Activated CD4-positive, alpha-beta memory T cell treated with anti-CD3 and anti-CD28 coated beads for 36 hours (primary cell): ENCODE results near the gene ETFBKMT. TPM values are rescaled to one million over a fixed set of nuclear protein-coding genes. Genes with fewer than 3 reads are reported as not detected.
"Not testable (repeated sequence)": the region's sequence is repeated elsewhere in the genome, so short reads cannot be mapped to it uniquely, and the experiment has no call there.

Experiments
- CTCF ChIA-PET: fragments of 350-600 bp; sonication (Branson Sonifier 250); formaldehyde crosslinking; loops from one replicate; lab custom pipeline; 2021; ENCODE audit warnings: antibody characterized with exemption, inconsistent platforms; lab: Charles Lee
- POLR2A ChIA-PET: fragments of 350-600 bp; sonication (Branson Sonifier 250); formaldehyde crosslinking; loops from one replicate; lab custom pipeline; 2021; ENCODE audit warnings: antibody characterized with exemption; lab: Charles Lee
- DNase-seq: peaks from one replicate; pipeline ENCODE4 v3.0.0-alpha.2; 2020
- H3K27ac Mint-ChIP-seq: one replicate; pipeline ENCODE4 v1.8.0; 2021; ENCODE audit warnings: mixed read lengths
- H3K27me3 Mint-ChIP-seq: one replicate; pipeline ENCODE4 v1.8.0; 2021; ENCODE audit warnings: mixed read lengths
- H3K36me3 Mint-ChIP-seq: one replicate; pipeline ENCODE4 v1.8.0; 2021; ENCODE audit warnings: mixed read lengths
- H3K4me1 Mint-ChIP-seq: one replicate; pipeline ENCODE4 v1.8.0; 2021; ENCODE audit warnings: low read depth, mixed read lengths
- H3K4me3 Mint-ChIP-seq: one replicate; pipeline ENCODE4 v1.8.0; 2021; ENCODE audit warnings: mild to moderate bottlenecking, mixed read lengths
- H3K9me3 Mint-ChIP-seq: one replicate; pipeline ENCODE4 v1.8.0; 2021; ENCODE audit warnings: mixed read lengths
- intact Hi-C: fragments of 100-400 bp; cut with micrococcal nuclease; formaldehyde crosslinking; loops from one replicate; pipeline ENCODE4 v1.15.1; 2023
- total RNA-seq, 2 experiments: library from RNA; stranded (reverse); gene quantifications; one replicate each; pipeline ENCODE4 v1.2.3, GENCODE V29; 2021

Gene ETFBKMT
- total RNA-seq, 2 experiments from 2014 or later, result 1.1 to 1.3 TPM

GRCh38 chr12:31662176-31662849 lies 2.8 kb downstream of the ETFBKMT start:
- peaks cover 10% of the 10 kb centered on the region for H3K9me3 Mint-ChIP-seq
- H3K27ac Mint-ChIP-seq, result no peak overlapping the region
- no peaks in the 10 kb centered on the region for H3K27me3 Mint-ChIP-seq
- H3K4me3 Mint-ChIP-seq, result no peak overlapping the region
- intact Hi-C loops, result no loop called here
- peaks cover 7% of the 10 kb centered on the region for H3K4me1 Mint-ChIP-seq
- no peak for DNase-seq
- ChIA-PET CTCF (interaction anchor here (0.7 kb wide), 1 partner anchor 159 kb away, joined by 3 read pairs; no protein-coding TSS in a partner anchor), POLR2A (interaction anchor here (0.6 kb wide), 1 partner anchor 9 kb away, joined by 3 read pairs; no protein-coding TSS in a partner anchor)
- peaks cover 2% of the 10 kb centered on the region for H3K36me3 Mint-ChIP-seq

GRCh38 chr12:31663576-31663975 lies 4.1 kb downstream of the ETFBKMT start:
- H3K4me1 Mint-ChIP-seq, result peaks cover 3% of the 10 kb centered on the region
- no peak for DNase-seq
- no peak overlapping the region for H3K27ac Mint-ChIP-seq
- no peaks in the 10 kb centered on the region for H3K27me3 Mint-ChIP-seq
- peaks cover 10% of the 10 kb centered on the region for H3K9me3 Mint-ChIP-seq
- CTCF ChIA-PET, result interaction anchor here (0.8 kb wide), 1 partner anchor 11 kb away, joined by 3 read pairs; no protein-coding TSS in a partner anchor
- H3K36me3 Mint-ChIP-seq, result peaks cover 4% of the 10 kb centered on the region
- intact Hi-C loops, result no loop called here
- no peak overlapping the region for H3K4me3 Mint-ChIP-seq
- POLR2A ChIA-PET, result interaction anchor here (0.7 kb wide), 1 partner anchor 493 kb away, joined by 3 read pairs; no protein-coding TSS in a partner anchor

- intact Hi-C loops, result no loop called here
- POLR2A ChIA-PET, result no interaction called here
- Mint-ChIP-seq H3K27me3 (no peaks in the 10 kb centered on the region), H3K36me3 (peaks cover 8% of the 10 kb centered on the region), H3K27ac (no peak overlapping the region), H3K4me3 (no peak overlapping the region), H3K9me3 (peaks cover 15% of the 10 kb centered on the region), H3K4me1 (peaks cover 3% of the 10 kb centered on the region)
- CTCF ChIA-PET, result interaction anchor here (0.8 kb wide), 1 partner anchor 11 kb away, joined by 3 read pairs; no protein-coding TSS in a partner anchor
- no peak for DNase-seq
Measured at GRCh38 chr12:31664038-31664437, 4.5 kb downstream of the ETFBKMT start.

GRCh38 chr12:31669020-31669419 lies 9.5 kb downstream of the ETFBKMT start:
- intact Hi-C loops, result no loop called here
- no peak for DNase-seq
- Mint-ChIP-seq H3K4me3 (no peak overlapping the region), H3K27me3 (no peaks in the 10 kb centered on the region), H3K36me3 (peaks cover 19% of the 10 kb centered on the region), H3K27ac (no peak overlapping the region), H3K9me3 (peaks cover 21% of the 10 kb centered on the region), H3K4me1 (no peaks in the 10 kb centered on the region)
- POLR2A ChIA-PET, result interaction anchor here (0.7 kb wide), 1 partner anchor 10 kb away, joined by 3 read pairs; the partner anchor contains the start of gene ETFBKMT
- CTCF ChIA-PET, result interaction anchor here (0.8 to 2.3 kb wide), 2 partner anchors 10 to 13 kb away, joined by 3 to 10 read pairs; partner anchors contain the start of gene ETFBKMT

GRCh38 chr12:31669582-31669981 lies 10.1 kb downstream of the ETFBKMT start:
- ChIA-PET CTCF (interaction anchor here (2.3 kb wide), 1 partner anchor 13 kb away, joined by 10 read pairs; no protein-coding TSS in a partner anchor), POLR2A (interaction anchor here (0.7 kb wide), 1 partner anchor 10 kb away, joined by 3 read pairs; the partner anchor contains the start of gene ETFBKMT)
- Mint-ChIP-seq H3K9me3 (peaks cover 21% of the 10 kb centered on the region), H3K36me3 (peaks cover 21% of the 10 kb centered on the region)
- H3K4me1 Mint-ChIP-seq, DNase-seq, H3K27me3 Mint-ChIP-seq, intact Hi-C loops, H3K27ac Mint-ChIP-seq, H3K4me3 Mint-ChIP-seq: not testable (repeated sequence)

- intact Hi-C loops, result no loop called here
- Mint-ChIP-seq H3K36me3 (peaks cover 21% of the 10 kb centered on the region), H3K9me3 (peaks cover 10% of the 10 kb centered on the region), H3K27ac (no peak overlapping the region), H3K4me3 (no peak overlapping the region), H3K4me1 (no peaks in the 10 kb centered on the region), H3K27me3 (no peaks in the 10 kb centered on the region)
- DNase-seq, result no peak
- ChIA-PET CTCF (interaction anchor here (0.8 to 1.3 kb wide), 3 partner anchors 10 to 270 kb away, joined by 3 to 4 read pairs (median 3); partner anchors contain the start of gene ETFBKMT), POLR2A (no interaction called here)
Measured at GRCh38 chr12:31672521-31672920, 13.0 kb downstream of the ETFBKMT start.

GRCh38 chr12:31682136-31682962 lies 22.9 kb downstream of the ETFBKMT start:
- Mint-ChIP-seq H3K36me3 (peaks cover 33% of the 10 kb centered on the region), H3K9me3 (peaks cover 8% of the 10 kb centered on the region), H3K27me3 (no peaks in the 10 kb centered on the region), H3K4me1 (peaks cover 9% of the 10 kb centered on the region), H3K27ac (peak overlapping the region; percentile 44), H3K4me3 (no peak overlapping the region)
- ChIA-PET CTCF (interaction anchor here (0.5 to 2.8 kb wide), 25 partner anchors 10 to 629 kb away, joined by 3 to 19 read pairs (median 4); partner anchors contain the start of genes AMN1 and ETFBKMT), POLR2A (interaction anchor here (1.0 to 1.5 kb wide), 3 partner anchors 214 to 630 kb away, joined by 3 to 4 read pairs (median 3); partner anchors contain the start of gene BICD1)
- intact Hi-C loops, result loop anchor here (1.0 to 5.0 kb wide), 9 partner anchors 23 to 630 kb away; partner anchors contain the start of genes AMN1, ETFBKMT and RESF1
- DNase-seq, result peak; percentile 77

GRCh38 chr12:31685801-31686200 lies 26.3 kb downstream of the ETFBKMT start:
- ChIA-PET POLR2A (no interaction called here), CTCF (no interaction called here)
- Mint-ChIP-seq H3K4me1 (peaks cover 9% of the 10 kb centered on the region), H3K27ac (no peak overlapping the region), H3K9me3 (peaks cover 13% of the 10 kb centered on the region), H3K36me3 (peaks cover 52% of the 10 kb centered on the region), H3K4me3 (no peak overlapping the region), H3K27me3 (no peaks in the 10 kb centered on the region)
- DNase-seq, result no peak
- intact Hi-C loops, result no loop called here

- peaks cover 12% of the 10 kb centered on the region for H3K9me3 Mint-ChIP-seq
- no peak for DNase-seq
- no peak overlapping the region for H3K27ac Mint-ChIP-seq
- no peak overlapping the region for H3K4me3 Mint-ChIP-seq
- peaks cover 7% of the 10 kb centered on the region for H3K4me1 Mint-ChIP-seq
- CTCF ChIA-PET, result interaction anchor here (1.0 kb wide), 1 partner anchor 625 kb away, joined by 3 read pairs; no protein-coding TSS in a partner anchor
- intact Hi-C loops, result no loop called here
- no peaks in the 10 kb centered on the region for H3K27me3 Mint-ChIP-seq
- POLR2A ChIA-PET, result no interaction called here
- peaks cover 51% of the 10 kb centered on the region for H3K36me3 Mint-ChIP-seq
Measured at GRCh38 chr12:31687101-31687527, 27.6 kb downstream of the ETFBKMT start.

- H3K4me3 Mint-ChIP-seq, DNase-seq, H3K4me1 Mint-ChIP-seq, CTCF ChIA-PET, H3K27me3 Mint-ChIP-seq, POLR2A ChIA-PET, intact Hi-C loops, H3K9me3 Mint-ChIP-seq, H3K27ac Mint-ChIP-seq: not testable (repeated sequence)
- H3K36me3 Mint-ChIP-seq, result peaks cover 32% of the 10 kb centered on the region
Measured at GRCh38 chr12:31689921-31690320, 30.4 kb downstream of the ETFBKMT start.

- DNase-seq, result no peak
- no peaks in the 10 kb centered on the region for H3K27me3 Mint-ChIP-seq
- H3K9me3 Mint-ChIP-seq, result no peaks in the 10 kb centered on the region
- POLR2A ChIA-PET, result no interaction called here
- CTCF ChIA-PET, result no interaction called here
- H3K36me3 Mint-ChIP-seq, result peaks cover 11% of the 10 kb centered on the region
- H3K27ac Mint-ChIP-seq, result no peak overlapping the region
- intact Hi-C loops, result no loop called here
- no peak overlapping the region for H3K4me3 Mint-ChIP-seq
- peaks cover 20% of the 10 kb centered on the region for H3K4me1 Mint-ChIP-seq
Measured at GRCh38 chr12:31702047-31702446, 42.6 kb downstream of the ETFBKMT start.
